GM12891 (cell line): Measurements from ENCODE around the gene KCNH1.

ENCODE experiments used
- POLR2A ChIP-seq: IDR thresholded peaks from 2 replicates; pipeline ENCODE4 v1.6.1; 2011; ENCODE audit warnings: low read depth, low read length, control low read depth
- POLR2AphosphoS5 ChIP-seq: IDR thresholded peaks from 2 replicates; pipeline ENCODE4 v1.6.1; 2011; ENCODE audit warnings: low read depth, low read length, control low read depth
- TAF1 ChIP-seq: IDR thresholded peaks from 2 replicates; pipeline ENCODE4 v1.6.1; 2011; ENCODE audit warnings: low read depth, low read length, control low read depth

DNA sequence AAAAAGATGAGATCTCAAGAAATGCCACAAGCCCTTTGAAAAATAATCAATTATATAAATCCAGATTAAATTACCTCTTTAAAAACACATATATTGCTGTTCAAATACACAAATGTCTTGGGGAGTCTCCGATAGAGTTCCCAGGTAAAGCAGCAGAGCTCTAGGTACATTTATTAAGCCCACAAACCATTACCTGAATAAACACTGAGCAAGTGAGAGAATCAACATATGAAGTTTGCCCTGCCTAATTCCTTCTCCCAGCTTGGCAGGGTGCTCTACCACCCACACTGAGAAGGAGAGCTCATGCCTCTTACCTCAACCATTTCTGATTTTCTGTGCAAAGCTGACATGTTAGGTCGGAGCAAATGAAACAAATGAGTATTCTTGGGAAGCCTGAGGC is 402.4 kb downstream of the KCNH1 start:
- TF ChIP-seq TAF1: no peak
- no peak for TF ChIP-seq POLR2A
- TF ChIP-seq POLR2AphosphoS5: no peak
